Uterus (tissue), 4 donors: Measurements from ENCODE around the gene DZANK1. TPM values are rescaled to one million over a fixed set of nuclear protein-coding genes. Genes with fewer than 3 reads are reported as not detected.
"Not testable (repeated sequence)": the region's sequence is repeated elsewhere in the genome, so short reads cannot be mapped to it uniquely, and the experiment has no call there.

Source experiments
- DNase-seq, 2 donors: peaks; one replicate each; pipeline ENCODE4 v3.0.0-alpha.2; 2019 to 2020
- H3K27ac ChIP-seq, 2 donors: fragments of 200-600 bp; sonication (generic); 1 replicate in 1 of 2; 2 replicates in 1 of 2; pipeline ENCODE4 v1.5.1; 2016 to 2018
- H3K27me3 ChIP-seq, 2 donors: fragments of 200-600 bp; sonication (generic); one replicate each; pipeline ENCODE4 v1.5.1; 2018 to 2019; ENCODE audit warnings: control low read depth in 1 of 2
- H3K36me3 ChIP-seq, 2 donors: fragments of 200-600 bp; sonication (generic); one replicate each; pipeline ENCODE4 v1.5.1; 2019; ENCODE audit warnings: control low read depth in 1 of 2
- H3K4me1 ChIP-seq, 2 donors: fragments of 200-600 bp; sonication (generic); one replicate each; pipeline ENCODE4 v1.5.1; 2018 to 2019; ENCODE audit warnings: control low read depth in 1 of 2
- H3K4me3 ChIP-seq, 2 donors: fragments of 200-600 bp; sonication (generic); 1 replicate in 1 of 2; 2 replicates in 1 of 2; pipeline ENCODE4 v1.5.1; 2018 to 2019; ENCODE audit warnings: mild to moderate bottlenecking in 1 of 2
- H3K9me3 ChIP-seq, 2 donors: fragments of 200-600 bp; sonication (generic); one replicate each; pipeline ENCODE4 v1.5.1; 2019; ENCODE audit warnings: control low read depth in 1 of 2
- CTCF ChIP-seq, 4 experiments: fragments of 200-600 bp in 2 of 4; fragments of 450-650 bp in 2 of 4; sonication (generic) in 2 of 4; IDR thresholded peaks; one replicate each; pipeline ENCODE4 v1.5.1; 2016 to 2019; ENCODE audit warnings: antibody characterized with exemption in 4 of 4, mild to moderate bottlenecking in 2 of 4, moderate library complexity in 1 of 4
- POLR2A ChIP-seq, 2 donors: fragments of 450-650 bp; IDR thresholded peaks; one replicate each; pipeline ENCODE4 v1.6.1; 2016; ENCODE audit warnings: antibody characterized with exemption in 2 of 2, mild to moderate bottlenecking in 1 of 2, moderate library complexity in 1 of 2
- intact Hi-C: fragments of 100-400 bp; cut with DNase I; formaldehyde crosslinking; loops from one replicate; pipeline ENCODE4 v1.15.1; 2023; ENCODE audit warnings: low total_unique reads
- total RNA-seq, 4 donors: library from RNA; depleted of rRNA in 3 of 4; stranded (reverse); fragments of >200 nt in 3 of 4; gene quantifications; one replicate each; pipeline versions ENCODE4 v1.1.0 to v1.2.4, GENCODE V29; 2014 to 2023
- donor health status: DM: yes; HTN: yes; CAD: no.

Gene DZANK1
- total RNA-seq, 4 donors from 2014 or later, result 3.7 to 10.0 (median 4.2) TPM

GRCh38 chr20:18507218-18508191 lies 40.7 kb upstream of the DZANK1 start, which contains the start of gene SEC23B:
TSS of gene SEC23B (plus strand) at chr20:18507940. CDS start at chr20:18510836, 2,896 bp downstream.
- Histone ChIP-seq H3K4me1 (no peaks in the 10 kb centered on the region), H3K27me3 (no peaks in the 10 kb centered on the region), H3K4me3 (peak within 1 kb of the TSS; percentile 60 to 92), H3K27ac (peak within 1 kb of the TSS; percentile 97), H3K36me3 (no peaks in the 10 kb centered on the region), H3K9me3 (no peaks in the 10 kb centered on the region)
- DNase-seq, result peak; percentile 94 to 97
- TF ChIP-seq CTCF (IDR thresholded peaks at IDR 0.05), result no peak
- peak; percentile 68 to 81 for TF ChIP-seq POLR2A (IDR thresholded peaks at IDR 0.05)
- intact Hi-C loops, result no loop called here

GRCh38 chr20:18506744-18507143 lies 39.9 kb upstream of the DZANK1 start:
- intact Hi-C loops, result no loop called here
- no peak for DNase-seq
- no peaks in the 10 kb centered on the region for H3K27me3 ChIP-seq
- peak overlapping the region; percentile 97 for H3K27ac ChIP-seq
- no peaks in the 10 kb centered on the region for H3K36me3 ChIP-seq
- H3K4me1 ChIP-seq, result no peaks in the 10 kb centered on the region
- peak overlapping the region; percentile 60 to 92 for H3K4me3 ChIP-seq
- no peak for TF ChIP-seq POLR2A (IDR thresholded peaks at IDR 0.05)
- no peak for TF ChIP-seq CTCF (IDR thresholded peaks at IDR 0.05)
- H3K9me3 ChIP-seq, result no peaks in the 10 kb centered on the region

GRCh38 chr20:18504479-18505060 lies 37.7 kb upstream of the DZANK1 start:
- no peak overlapping the region for H3K4me3 ChIP-seq
- H3K36me3 ChIP-seq, result no peaks in the 10 kb centered on the region
- peak in 1 of 2 donors; percentile 19 for DNase-seq
- no peaks in the 10 kb centered on the region for H3K27me3 ChIP-seq
- H3K9me3 ChIP-seq, result no peaks in the 10 kb centered on the region
- no peaks in the 10 kb centered on the region for H3K4me1 ChIP-seq
- H3K27ac ChIP-seq, result no peak overlapping the region
- no peak for TF ChIP-seq POLR2A (IDR thresholded peaks at IDR 0.05)
- no peak for TF ChIP-seq CTCF (IDR thresholded peaks at IDR 0.05)
- intact Hi-C loops, result no loop called here

- H3K4me3 ChIP-seq, H3K36me3 ChIP-seq, H3K4me1 ChIP-seq, H3K9me3 ChIP-seq, H3K27ac ChIP-seq, intact Hi-C loops, H3K27me3 ChIP-seq, DNase-seq: not testable (repeated sequence)
These were observed 34.8 kb upstream of the DZANK1 start for GRCh38 chr20:18501672-18502071.

- intact Hi-C loops, result no loop called here
- H3K9me3 ChIP-seq, result no peaks in the 10 kb centered on the region
- no peaks in the 10 kb centered on the region for H3K27me3 ChIP-seq
These were observed 30.8 kb upstream of the DZANK1 start for GRCh38 chr20:18497603-18498002.

More at GRCh38 chr20:18497603-18498002, 30.8 kb upstream of the DZANK1 start:
- H3K4me3 ChIP-seq, result no peak overlapping the region
- peaks cover 0 to 6% of the 10 kb centered on the region in 2 donors for H3K4me1 ChIP-seq
- peak overlapping the region in 1 of 2 donors; percentile 68 for H3K27ac ChIP-seq
- TF ChIP-seq POLR2A (IDR thresholded peaks at IDR 0.05), result no peak
- TF ChIP-seq CTCF (IDR thresholded peaks at IDR 0.05), result no peak
- DNase-seq, result no peak
- no peaks in the 10 kb centered on the region for H3K36me3 ChIP-seq
